HepG2 (cell line): ENCODE data around the gene TUBAL3.
"Not testable (repeated sequence)": the region's sequence is repeated elsewhere in the genome, so short reads cannot be mapped to it uniquely, and the experiment has no call there.

ENCODE experiments used
- TF ChIP-seq, protein P1 (sequence below): sonication (generic); formaldehyde crosslinking; IDR thresholded peaks from 2 replicates; pipeline ENCODE4 v1.4.0; 2020; ENCODE audit warnings: missing genetic modification reagents
- TF ChIP-seq, protein P2 (sequence below): sonication (generic); formaldehyde crosslinking; IDR thresholded peaks from 2 replicates; pipeline ENCODE4 v1.4.0; 2020; ENCODE audit warnings: missing genetic modification reagents

DNA sequence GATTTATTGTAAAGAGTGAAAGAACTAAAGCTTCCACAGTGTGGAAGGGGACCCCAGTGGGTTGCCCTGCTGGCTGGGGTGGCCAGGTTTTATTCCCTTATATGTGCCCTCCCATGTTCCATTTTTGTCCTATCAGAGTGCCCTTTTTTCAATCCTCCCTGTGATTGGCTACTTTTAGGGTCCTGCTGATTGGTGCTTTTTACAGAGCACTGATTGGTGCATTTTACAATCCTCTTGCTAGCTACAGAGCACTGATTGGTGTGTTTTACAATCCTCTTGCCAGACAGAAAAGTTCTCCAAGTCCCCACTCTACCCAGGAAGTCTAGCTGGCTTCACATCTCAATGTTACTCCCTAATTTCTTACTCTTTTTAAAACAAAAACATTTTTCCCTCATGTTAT, 6.2 kb upstream of the TUBAL3 start:
- TF ChIP-seq, protein P1, sequence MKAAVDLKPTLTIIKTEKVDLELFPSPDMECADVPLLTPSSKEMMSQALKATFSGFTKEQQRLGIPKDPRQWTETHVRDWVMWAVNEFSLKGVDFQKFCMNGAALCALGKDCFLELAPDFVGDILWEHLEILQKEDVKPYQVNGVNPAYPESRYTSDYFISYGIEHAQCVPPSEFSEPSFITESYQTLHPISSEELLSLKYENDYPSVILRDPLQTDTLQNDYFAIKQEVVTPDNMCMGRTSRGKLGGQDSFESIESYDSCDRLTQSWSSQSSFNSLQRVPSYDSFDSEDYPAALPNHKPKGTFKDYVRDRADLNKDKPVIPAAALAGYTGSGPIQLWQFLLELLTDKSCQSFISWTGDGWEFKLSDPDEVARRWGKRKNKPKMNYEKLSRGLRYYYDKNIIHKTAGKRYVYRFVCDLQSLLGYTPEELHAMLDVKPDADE (CRISPR knock-in tag) = not testable (repeated sequence)
- TF ChIP-seq, protein P2, sequence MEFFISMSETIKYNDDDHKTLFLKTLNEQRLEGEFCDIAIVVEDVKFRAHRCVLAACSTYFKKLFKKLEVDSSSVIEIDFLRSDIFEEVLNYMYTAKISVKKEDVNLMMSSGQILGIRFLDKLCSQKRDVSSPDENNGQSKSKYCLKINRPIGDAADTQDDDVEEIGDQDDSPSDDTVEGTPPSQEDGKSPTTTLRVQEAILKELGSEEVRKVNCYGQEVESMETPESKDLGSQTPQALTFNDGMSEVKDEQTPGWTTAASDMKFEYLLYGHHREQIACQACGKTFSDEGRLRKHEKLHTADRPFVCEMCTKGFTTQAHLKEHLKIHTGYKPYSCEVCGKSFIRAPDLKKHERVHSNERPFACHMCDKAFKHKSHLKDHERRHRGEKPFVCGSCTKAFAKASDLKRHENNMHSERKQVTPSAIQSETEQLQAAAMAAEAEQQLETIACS (CRISPR knock-in tag) = not testable (repeated sequence)
